Caco-2 (cell line): ENCODE results near the gene RPS25. TPM values are rescaled to one million over a fixed set of nuclear protein-coding genes. Genes with fewer than 3 reads are reported as not detected.
A peak's percentile ranks its signal among the peaks of the same experiment; 100 is the strongest.

Experiments used
- BruUV-seq: library from RNA; stranded (reverse); fragments of 400-500 nt; replicated peaks from 2 replicates; lab custom pipeline; 2021; lab: Mats Ljungman, UMichigan
- CTCF ChIA-PET: fragments of 300-600 bp; sonication (Branson Sonifier 250); formaldehyde crosslinking; loops from one replicate; lab custom pipeline; 2022; ENCODE audit warnings: antibody characterized with exemption; lab: Charles Lee
- POLR2A ChIA-PET: fragments of 300-600 bp; sonication (Branson Sonifier 250); formaldehyde crosslinking; loops from one replicate; lab custom pipeline; 2022; ENCODE audit warnings: antibody characterized with exemption; lab: Charles Lee
- DNase-seq, 2 experiments: peaks; one replicate each; pipeline versions ENCODE4 v3.0.0 to v3.0.0-alpha.2; 2020 to 2022
- H3K27me3 ChIP-seq: replicated peaks from 2 replicates; pipeline ENCODE4 v1.6.0; 2011; ENCODE audit warnings: low read length; ENCODE audit not compliant: control insufficient read depth, insufficient read depth
- H3K36me3 ChIP-seq: 2 replicates; pipeline ENCODE4 v1.5.1; 2011; ENCODE audit warnings: low read length; ENCODE audit not compliant: control insufficient read depth, insufficient read depth
- H3K4me1 ChIP-seq: fragments of 250-450 bp; sonication (Bioruptor Pico); 2 replicates; pipeline ENCODE4 v1.5.1; 2020; ENCODE audit warnings: mild to moderate bottlenecking
- H3K4me3 ChIP-seq: 2 replicates; pipeline ENCODE4 v1.5.1; 2011; ENCODE audit warnings: low read depth, mild to moderate bottlenecking, control low read depth, low read length
- H3K9me3 ChIP-seq: fragments of 250-450 bp; sonication (Bioruptor Pico); 2 replicates; pipeline ENCODE4 v1.5.1; 2020; ENCODE audit warnings: mild to moderate bottlenecking, moderate library complexity
- H3K27ac Mint-ChIP-seq: one replicate; pipeline ENCODE4 v1.8.0; 2022; ENCODE audit warnings: mixed read lengths; ENCODE audit not compliant: unreplicated experiment
- H3K27me3 Mint-ChIP-seq: one replicate; pipeline ENCODE4 v1.8.0; 2022; ENCODE audit warnings: mixed read lengths; ENCODE audit not compliant: insufficient read depth, unreplicated experiment
- H3K36me3 Mint-ChIP-seq: one replicate; pipeline ENCODE4 v1.8.0; 2022; ENCODE audit warnings: mild to moderate bottlenecking, mixed read lengths; ENCODE audit not compliant: insufficient read depth, unreplicated experiment
- H3K4me1 Mint-ChIP-seq: one replicate; pipeline ENCODE4 v1.8.0; 2022; ENCODE audit warnings: low read depth, mixed read lengths; ENCODE audit not compliant: unreplicated experiment
- H3K4me3 Mint-ChIP-seq: one replicate; pipeline ENCODE4 v1.8.0; 2022; ENCODE audit warnings: mild to moderate bottlenecking, moderate library complexity, mixed read lengths; ENCODE audit not compliant: unreplicated experiment
- H3K9me3 Mint-ChIP-seq: one replicate; pipeline ENCODE4 v1.8.0; 2022; ENCODE audit warnings: mixed read lengths; ENCODE audit not compliant: unreplicated experiment
- CTCF ChIP-seq, 2 experiments: fragments of 200-600 bp in 1 of 2; IDR thresholded peaks; 1 replicate in 1 of 2; 2 replicates in 1 of 2; pipeline versions ENCODE4 v1.5.1 to v1.8.0; 2011 to 2022; ENCODE audit warnings: antibody characterized with exemption in 1 of 2, control low read depth in 1 of 2, inconsistent platforms in 1 of 2, low read depth in 1 of 2, low read length in 1 of 2, mild to moderate bottlenecking in 1 of 2, moderate library complexity in 1 of 2; ENCODE audit not compliant: insufficient read depth in 1 of 2, severe bottlenecking in 1 of 2, unreplicated experiment in 1 of 2
- intact Hi-C: fragments of 100-400 bp; cut with micrococcal nuclease; formaldehyde crosslinking; loops from one replicate; pipeline ENCODE4 v1.10.0; 2022; ENCODE audit not compliant: unreplicated experiment
- total RNA-seq: library from RNA; stranded (reverse); gene quantifications from 2 replicates; pipeline ENCODE4 v1.2.3, GENCODE V29; 2022

RPS25 gene
- total RNA-seq, 1 experiment from 2014 or later, result 1,811 TPM

GRCh38 chr11:119025978-119026766 is 8.0 kb upstream of the RPS25 start:
- no peaks in the 10 kb centered on the region for H3K27me3 Mint-ChIP-seq
- CTCF ChIA-PET, result interaction anchor here (0.6 kb wide), 1 partner anchor 447 kb away, joined by 3 read pairs; no protein-coding TSS in a partner anchor
- H3K36me3 Mint-ChIP-seq, result peaks cover 89% of the 10 kb centered on the region
- peaks cover 77% of the 10 kb centered on the region for H3K4me1 ChIP-seq
- peaks cover 21% of the 10 kb centered on the region for H3K36me3 ChIP-seq
- POLR2A ChIA-PET, result interaction anchor here (0.6 kb wide), 1 partner anchor 28 kb away, joined by 5 read pairs; no protein-coding TSS in a partner anchor
- intact Hi-C loops, result no loop called here
- H3K4me1 Mint-ChIP-seq, result peaks cover 68% of the 10 kb centered on the region
- no TSS peak for BruUV-seq
- H3K9me3 ChIP-seq, result no peaks in the 10 kb centered on the region
- no peak for TF ChIP-seq CTCF (IDR thresholded peaks at IDR 0.05; ENCODE audit: insufficient read depth in 1 of 2, low read depth in 1 of 2, low read length in 1 of 2, severe bottlenecking in 1 of 2, unreplicated experiment in 1 of 2)
- peak overlapping the region; percentile 11 for H3K27ac Mint-ChIP-seq
- H3K4me3 Mint-ChIP-seq, result no peak overlapping the region
- DNase-seq, result no peak
- no peaks in the 10 kb centered on the region for H3K9me3 Mint-ChIP-seq
- no peaks in the 10 kb centered on the region for H3K27me3 ChIP-seq
- H3K4me3 ChIP-seq, result no peak overlapping the region

- peaks cover 21% of the 10 kb centered on the region for H3K36me3 ChIP-seq
- H3K9me3 ChIP-seq, result no peaks in the 10 kb centered on the region
- H3K4me1 Mint-ChIP-seq, result peaks cover 68% of the 10 kb centered on the region
- ChIA-PET CTCF (no interaction called here), POLR2A (no interaction called here)
- H3K4me3 ChIP-seq, result no peak overlapping the region
- H3K36me3 Mint-ChIP-seq, result peaks cover 90% of the 10 kb centered on the region
- no peaks in the 10 kb centered on the region for H3K27me3 ChIP-seq
- BruUV-seq, result no TSS peak
- no peak for TF ChIP-seq CTCF (IDR thresholded peaks at IDR 0.05; ENCODE audit: insufficient read depth in 1 of 2, low read depth in 1 of 2, low read length in 1 of 2, severe bottlenecking in 1 of 2, unreplicated experiment in 1 of 2)
- no peaks in the 10 kb centered on the region for H3K9me3 Mint-ChIP-seq
- H3K4me3 Mint-ChIP-seq, result no peak overlapping the region
- peak overlapping the region; percentile 11 for H3K27ac Mint-ChIP-seq
- no peak for DNase-seq
- H3K4me1 ChIP-seq, result peaks cover 82% of the 10 kb centered on the region
- intact Hi-C loops, result no loop called here
- no peaks in the 10 kb centered on the region for H3K27me3 Mint-ChIP-seq
Observed at GRCh38 chr11:119025541-119025940, 7.4 kb upstream of the RPS25 start.

GRCh38 chr11:119025099-119025473 is 6.9 kb upstream of the RPS25 start:
- no peak for DNase-seq
- intact Hi-C loops, result no loop called here
- H3K4me3 ChIP-seq, result no peak overlapping the region
- CTCF ChIA-PET, result no interaction called here
- H3K4me3 Mint-ChIP-seq, result no peak overlapping the region
- POLR2A ChIA-PET, result no interaction called here
- no peaks in the 10 kb centered on the region for H3K27me3 ChIP-seq
- TF ChIP-seq CTCF (IDR thresholded peaks at IDR 0.05; ENCODE audit: insufficient read depth in 1 of 2, low read depth in 1 of 2, low read length in 1 of 2, severe bottlenecking in 1 of 2, unreplicated experiment in 1 of 2), result no peak
- H3K27me3 Mint-ChIP-seq, result no peaks in the 10 kb centered on the region
- H3K36me3 Mint-ChIP-seq, result peaks cover 90% of the 10 kb centered on the region
- BruUV-seq, result no TSS peak
- H3K27ac Mint-ChIP-seq, result peak overlapping the region; percentile 11
- H3K9me3 Mint-ChIP-seq, result no peaks in the 10 kb centered on the region
- H3K9me3 ChIP-seq, result no peaks in the 10 kb centered on the region
- H3K4me1 Mint-ChIP-seq, result peaks cover 70% of the 10 kb centered on the region
- peaks cover 22% of the 10 kb centered on the region for H3K36me3 ChIP-seq
- H3K4me1 ChIP-seq, result peaks cover 82% of the 10 kb centered on the region
